Activated CD4-positive, alpha-beta T cell treated with anti-CD3 and anti-CD28 coated beads, Interleukin-2, amount 50 U/mL, for 4 hours (primary cell): ENCODE data around the gene TIMM9.
"Not testable (repeated sequence)": the region's sequence is repeated elsewhere in the genome, so short reads cannot be mapped to it uniquely, and the experiment has no call there.

ENCODE experiments used
- DNase-seq, 2 experiments: peaks; one replicate each; pipeline ENCODE4 v3.0.0-alpha.2; 2020

TIMM9 gene, protein sequence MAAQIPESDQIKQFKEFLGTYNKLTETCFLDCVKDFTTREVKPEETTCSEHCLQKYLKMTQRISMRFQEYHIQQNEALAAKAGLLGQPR

DNA sequence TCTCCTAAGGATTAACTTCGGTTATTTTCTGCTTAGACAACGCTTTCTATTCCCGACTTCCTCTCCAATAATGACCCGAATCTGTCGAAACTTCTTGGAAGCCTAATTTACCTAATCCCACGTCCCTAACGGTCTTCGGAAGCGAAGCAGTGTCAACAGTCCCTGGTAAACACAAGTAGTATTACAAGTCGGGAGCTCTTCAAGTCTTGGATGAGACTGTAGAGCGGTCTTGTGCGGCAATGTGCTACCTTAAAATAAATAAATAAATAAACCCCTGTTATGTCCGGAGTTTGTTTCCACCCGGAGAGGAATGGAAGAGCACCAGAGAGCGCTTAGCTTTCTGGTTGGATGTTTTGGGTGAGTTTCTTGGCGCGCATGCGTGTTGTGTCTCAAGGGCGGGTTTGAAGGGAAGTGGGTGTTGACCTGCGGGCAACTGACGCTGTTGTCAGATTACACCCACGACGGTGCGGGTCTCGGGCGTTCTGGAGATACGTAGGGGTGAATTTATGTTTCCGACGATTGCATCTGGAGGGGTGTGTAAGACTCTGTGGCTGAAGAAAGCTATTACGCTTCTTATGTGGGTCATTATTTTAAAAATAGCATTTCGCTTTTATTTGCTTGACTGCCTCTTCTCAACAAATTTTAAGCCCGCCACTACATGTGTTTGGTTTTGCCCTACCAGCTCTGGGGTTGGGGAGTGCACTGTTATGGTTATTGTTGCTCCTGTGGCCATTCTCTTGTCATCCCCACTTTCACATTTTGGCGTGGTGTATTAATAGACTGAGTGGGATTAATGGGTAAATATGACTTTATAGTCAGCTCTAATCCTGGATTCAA is at the start of gene TIMM9, which contains the start of gene KIAA0586:
TIMM9 (minus strand) TSS at position 251 of the 837 bp plus-strand sequence. CDS start 15,586 bp downstream, outside the sequence.
KIAA0586 (plus strand) TSS at position 439 of the 837 bp plus-strand sequence. CDS start 546 bp downstream, outside the sequence.
- DNase-seq = peak; percentile 96

DNA sequence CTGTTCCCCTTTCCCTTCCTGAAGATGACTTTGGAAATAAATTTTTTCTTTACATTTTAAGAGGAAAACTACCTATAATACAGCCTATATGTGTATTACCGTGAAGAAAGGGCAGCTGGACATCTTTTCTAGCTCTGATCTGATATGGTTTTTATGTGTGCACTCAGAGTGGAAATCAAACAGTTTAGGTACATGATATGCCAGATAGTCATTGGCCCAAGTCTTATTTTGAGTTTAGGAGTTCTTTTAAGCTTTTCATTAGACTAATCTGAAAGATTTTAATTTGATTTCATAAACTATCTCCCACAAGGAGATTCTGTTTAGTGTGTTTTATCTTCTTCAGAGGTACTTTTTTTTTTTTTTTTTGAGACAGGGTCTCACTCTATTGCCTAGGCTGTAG is 49.0 kb upstream of the TIMM9 start:
- no peak for DNase-seq

DNA sequence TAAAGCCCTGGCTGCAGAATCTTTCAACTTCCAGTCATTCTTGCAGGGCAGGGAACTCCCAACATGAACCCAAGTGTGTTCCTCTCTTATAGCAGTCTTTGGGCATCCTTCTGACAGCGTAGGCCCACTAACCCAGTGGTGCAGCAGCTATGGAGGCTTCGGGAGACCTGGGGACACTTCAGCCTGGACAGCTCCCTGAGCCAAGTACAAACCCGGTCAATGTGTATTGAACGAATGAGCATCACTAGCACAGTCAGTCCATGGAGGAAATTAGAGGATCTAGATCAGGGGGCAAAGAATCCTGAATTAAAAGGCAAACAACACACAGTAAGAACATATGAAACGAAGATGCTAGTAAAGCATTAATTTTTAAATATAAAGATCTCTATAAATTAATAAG is 42.0 kb upstream of the TIMM9 start:
- DNase-seq = no peak

DNA sequence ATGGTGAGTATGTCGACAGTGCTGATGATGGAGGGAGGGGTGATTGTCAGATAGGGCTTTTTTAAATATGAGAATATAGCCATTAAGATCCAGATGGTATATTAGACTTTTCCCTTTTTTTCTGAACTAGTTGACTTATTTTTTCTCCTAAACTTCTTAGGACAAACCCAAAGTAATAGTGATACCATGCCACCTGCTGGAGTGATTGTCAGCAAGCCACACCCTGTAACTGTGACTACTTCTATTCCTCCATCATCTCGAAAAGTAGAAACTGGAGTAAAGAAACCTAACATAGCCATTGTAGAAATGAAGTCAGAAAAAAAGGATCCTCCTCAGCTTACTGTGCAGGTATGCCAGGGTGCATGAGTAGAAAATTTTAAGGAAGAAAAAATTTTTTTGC is 40.2 kb upstream of the TIMM9 start:
- no peak for DNase-seq

DNA sequence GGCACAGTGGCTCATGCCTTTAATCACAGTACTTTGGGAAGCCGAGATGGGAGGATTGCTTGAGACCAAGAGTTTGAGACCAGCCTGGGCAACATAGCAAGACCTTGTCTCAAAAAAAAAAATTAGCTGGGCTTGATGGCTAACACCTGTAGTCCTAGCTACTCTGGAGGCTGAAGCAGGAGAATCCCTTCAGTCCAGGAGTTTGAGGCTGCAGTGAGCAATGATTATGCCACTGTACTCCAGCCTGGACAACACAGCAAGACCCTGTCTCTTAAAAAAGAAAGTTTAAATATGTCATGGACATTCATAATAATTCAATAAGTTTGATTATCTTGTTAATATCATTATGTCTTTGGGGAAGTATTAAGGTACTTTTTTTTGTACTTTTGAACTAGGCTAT is 39.1 kb upstream of the TIMM9 start:
- no peak for DNase-seq

DNA sequence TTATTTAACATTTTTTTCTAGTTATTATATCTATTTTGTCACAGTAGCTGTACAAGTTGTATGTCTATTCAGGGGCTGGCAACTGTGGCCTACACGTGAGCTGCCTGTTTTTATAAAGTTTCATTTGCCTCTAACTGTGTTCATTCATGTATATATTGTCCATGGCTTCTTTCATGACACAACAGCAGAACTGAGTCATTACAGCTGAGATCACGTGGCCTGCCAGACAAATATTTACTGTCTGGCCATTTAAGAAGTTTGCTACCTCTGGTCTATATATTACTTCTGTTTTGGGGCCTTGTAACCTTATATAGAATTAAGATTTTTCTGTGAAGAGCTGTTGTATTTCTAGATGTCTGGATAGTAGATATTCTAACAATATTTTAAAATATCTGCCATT is 38.1 kb upstream of the TIMM9 start:
- DNase-seq = no peak

DNA sequence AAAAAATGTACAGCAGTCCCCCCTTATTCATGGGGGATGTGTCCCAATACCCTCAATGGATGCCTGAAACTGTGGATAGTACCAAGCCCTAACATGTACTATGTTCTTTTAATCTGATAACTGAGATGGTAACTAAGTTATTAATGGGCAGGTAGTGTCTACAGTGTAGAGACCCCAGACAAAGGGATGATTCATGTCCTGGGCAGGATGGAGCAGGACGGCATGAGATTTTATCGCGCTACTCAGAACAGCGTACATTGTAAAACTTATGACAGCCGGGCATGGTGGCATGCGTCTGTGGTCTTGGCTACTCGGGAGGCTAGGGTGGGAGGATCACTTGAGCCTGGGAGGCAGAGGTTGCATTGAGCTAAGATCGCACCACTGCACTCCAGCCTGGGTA is 37.3 kb upstream of the TIMM9 start:
- DNase-seq = no peak

DNA sequence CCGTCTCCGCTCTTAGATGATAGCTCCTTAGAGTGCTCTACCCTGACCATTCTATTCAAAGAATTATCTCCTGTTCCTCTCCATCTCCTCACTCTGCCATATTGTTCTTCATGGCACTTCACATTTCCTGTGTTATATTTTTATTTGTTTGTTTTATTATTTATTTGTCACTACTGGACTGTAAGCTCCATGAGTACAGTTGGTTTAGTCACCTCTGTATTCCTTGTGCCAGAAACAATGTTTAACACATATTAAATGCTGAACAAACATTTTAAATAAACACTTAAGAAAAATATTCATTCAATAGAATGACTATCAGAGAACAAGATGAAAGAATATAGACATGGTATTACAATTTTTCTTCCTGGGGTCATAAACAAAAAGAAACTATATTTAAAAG is 35.8 kb upstream of the TIMM9 start:
- DNase-seq = no peak

DNA sequence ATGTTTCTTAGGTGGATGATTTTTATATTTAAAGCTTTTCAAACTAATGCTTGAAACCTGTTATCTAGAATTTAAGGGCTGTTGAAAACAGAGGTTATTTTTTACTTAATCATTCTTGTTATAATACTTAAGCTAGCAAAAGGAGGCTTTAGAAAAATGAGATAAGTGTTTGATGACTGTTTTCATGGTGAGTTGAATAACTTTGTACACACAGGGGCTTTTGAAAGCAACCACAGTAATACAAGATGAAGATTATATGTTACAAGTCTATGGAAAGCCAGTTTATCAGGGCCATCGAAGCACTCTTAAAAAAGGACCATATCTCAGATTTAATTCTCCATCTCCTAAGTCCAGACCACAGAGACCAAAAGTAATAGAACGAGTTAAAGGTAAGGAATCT is 33.4 kb upstream of the TIMM9 start:
- no peak for DNase-seq

DNA sequence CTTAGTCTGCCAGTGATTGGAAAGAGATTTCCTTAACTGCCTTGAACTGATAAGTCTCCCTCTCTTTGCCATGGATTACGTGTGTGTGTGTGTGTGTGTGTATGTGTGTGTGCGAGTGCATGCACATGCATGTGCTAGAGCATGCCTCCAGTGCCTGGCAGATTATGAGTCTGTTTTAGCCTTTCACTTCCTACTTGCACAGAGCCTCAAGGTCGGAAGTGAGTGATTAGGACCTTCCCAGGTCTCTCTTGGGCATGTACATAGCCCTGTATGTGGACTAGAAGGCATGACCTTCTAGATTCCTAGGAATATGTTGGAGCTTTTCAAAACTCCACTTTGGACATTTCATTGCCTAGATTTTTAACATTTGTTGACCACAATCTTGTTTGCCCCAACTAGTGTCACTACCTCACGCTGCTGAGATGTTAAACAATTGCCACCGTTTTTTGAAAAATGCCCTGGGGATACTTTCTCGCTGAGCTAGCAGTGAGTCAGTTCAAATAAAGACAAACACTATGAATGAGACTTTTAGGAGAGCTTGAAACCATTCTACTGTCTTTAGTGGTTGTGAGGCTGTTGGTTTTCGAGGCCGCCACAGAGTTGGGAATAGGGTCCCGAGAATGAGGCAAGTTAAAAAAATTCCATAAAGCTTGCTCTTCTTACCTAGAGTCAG is 28.4 kb upstream of the TIMM9 start:
- DNase-seq = no peak

DNA sequence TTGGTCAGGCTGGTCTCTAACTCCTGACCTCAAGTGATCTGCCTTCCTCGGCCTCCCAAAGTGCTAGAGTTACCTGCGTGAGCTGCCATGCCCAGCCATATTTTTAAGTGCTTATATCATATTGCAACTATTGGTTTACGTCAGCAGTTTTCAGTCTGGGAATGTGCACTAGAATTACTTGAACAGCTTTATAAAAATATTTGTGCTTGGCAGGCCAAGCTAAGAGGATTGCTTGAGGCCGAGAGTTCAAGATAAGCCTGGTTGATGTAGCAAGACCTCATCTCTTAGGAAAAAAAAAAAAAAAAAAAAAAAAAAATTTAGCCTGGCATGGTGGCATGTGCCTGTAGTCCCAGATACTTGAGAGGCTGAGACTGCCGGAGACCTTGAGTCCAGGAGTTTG is 17.3 kb upstream of the TIMM9 start:
- no peak for DNase-seq

DNA sequence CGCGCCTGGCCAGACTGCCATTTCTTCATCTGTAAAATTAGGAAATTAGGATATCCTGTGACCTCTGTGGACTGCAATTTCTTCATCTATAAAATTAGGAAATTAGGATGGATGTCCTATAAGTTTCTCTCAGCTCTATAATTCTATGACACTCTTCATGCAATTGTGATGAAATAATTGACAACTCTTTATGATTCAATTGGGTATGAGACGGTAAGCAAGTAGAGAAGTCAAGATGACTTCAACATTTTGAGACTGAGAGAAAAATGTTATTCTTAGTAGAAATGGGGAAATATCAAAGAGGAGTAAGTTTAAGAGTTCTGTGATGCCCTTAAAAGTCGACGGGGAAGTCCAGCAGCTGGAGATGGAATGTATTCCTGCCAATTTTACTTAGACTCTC is 12.1 kb upstream of the TIMM9 start:
- DNase-seq = no peak

DNA sequence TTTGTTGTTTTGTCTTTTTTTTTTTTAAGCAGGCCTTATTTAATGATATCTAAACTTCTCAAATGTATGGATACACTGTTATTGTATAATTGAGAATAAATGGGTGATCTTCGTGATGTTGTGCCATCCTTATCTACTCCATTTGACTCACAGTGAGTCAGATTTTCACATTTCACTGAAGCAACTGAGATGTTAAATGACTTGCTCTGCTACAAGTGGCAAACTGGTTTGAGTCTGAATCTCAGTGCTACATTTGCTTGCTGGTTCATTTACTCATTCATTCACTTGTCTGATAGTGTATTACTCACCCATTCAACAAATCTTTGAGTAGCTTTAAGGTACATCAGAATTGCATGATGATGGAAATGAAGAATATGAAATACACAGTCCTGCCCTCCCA is 2.8 kb upstream of the TIMM9 start:
- DNase-seq = no peak

DNA sequence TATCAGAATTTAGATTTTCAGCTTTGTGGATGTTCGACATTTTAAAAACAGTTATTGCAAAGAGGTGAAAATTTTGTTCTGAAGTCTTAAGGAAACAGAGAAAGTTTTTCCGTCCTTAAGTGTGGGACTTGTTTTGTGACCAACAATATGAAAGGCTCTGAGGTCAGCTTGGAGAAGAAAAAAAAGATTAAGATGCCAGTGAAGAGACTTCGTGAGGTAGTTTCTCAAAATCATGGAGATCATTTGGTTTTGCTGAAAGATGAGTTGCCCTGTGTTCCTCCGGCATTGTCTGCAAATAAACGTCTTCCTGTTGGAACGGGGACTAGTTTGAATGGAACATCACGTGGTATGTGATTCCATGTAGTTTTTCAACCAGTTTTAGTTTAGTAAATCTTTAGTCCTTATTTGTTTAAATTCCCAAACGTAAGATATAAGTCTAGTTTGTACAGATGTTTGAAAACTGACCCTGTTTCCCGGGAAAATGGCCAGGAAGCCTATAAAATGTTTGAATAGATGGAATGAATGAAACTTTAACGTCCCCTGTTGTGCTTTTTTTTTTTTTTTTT is 870 bp upstream of the TIMM9 start:
- no peak for DNase-seq

DNA sequence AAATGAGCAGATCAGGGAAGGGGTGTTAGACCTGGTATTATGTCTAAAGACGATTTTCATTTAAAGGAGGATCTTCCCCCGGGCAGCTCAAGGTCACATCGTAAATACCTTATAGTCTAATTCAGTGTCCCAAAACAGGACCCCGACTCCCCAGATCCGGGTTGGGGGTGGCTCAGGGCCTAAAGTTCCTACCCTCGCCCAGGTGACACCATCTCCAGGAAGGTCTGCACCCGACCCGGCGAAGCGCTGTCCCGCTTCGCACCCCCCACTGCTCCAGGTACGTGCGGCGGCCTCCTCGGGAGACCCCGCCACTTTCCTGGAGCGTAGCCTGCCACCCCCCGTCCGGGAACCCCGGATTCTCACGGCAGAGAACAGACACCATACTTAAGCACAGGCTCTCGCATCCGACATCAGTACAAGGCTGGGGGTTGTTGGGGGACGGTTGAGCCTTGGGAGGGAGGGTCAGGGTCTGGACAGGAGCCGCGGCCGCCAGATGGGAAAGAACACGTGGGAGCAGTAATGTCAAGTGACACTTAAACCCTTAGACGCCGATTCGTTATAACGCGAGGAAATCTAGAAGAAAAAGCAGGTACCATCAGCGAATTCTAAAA is 556 bp downstream of the TIMM9 start:
- peak; percentile 35 to 43 for DNase-seq

DNA sequence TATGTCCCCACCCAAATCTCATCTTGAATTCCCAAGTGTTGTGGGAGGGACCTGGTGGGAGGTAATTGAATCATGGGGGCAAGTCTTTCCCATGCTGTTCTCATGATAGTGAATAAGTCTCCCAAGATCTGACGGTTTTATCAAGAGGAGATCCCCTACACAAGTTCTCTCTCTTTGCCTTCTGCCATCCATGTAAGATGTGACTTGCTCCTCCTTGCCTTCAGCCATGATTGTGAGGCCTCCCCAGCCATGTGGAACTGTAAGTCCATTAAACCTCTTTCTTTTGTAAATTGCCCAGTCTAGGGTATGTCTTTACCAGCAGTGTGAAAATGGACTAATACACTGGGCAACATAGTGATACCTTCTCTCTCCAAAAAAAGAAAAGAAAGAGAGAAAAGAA is 10.4 kb downstream of the TIMM9 start:
- DNase-seq = not testable (repeated sequence)

DNA sequence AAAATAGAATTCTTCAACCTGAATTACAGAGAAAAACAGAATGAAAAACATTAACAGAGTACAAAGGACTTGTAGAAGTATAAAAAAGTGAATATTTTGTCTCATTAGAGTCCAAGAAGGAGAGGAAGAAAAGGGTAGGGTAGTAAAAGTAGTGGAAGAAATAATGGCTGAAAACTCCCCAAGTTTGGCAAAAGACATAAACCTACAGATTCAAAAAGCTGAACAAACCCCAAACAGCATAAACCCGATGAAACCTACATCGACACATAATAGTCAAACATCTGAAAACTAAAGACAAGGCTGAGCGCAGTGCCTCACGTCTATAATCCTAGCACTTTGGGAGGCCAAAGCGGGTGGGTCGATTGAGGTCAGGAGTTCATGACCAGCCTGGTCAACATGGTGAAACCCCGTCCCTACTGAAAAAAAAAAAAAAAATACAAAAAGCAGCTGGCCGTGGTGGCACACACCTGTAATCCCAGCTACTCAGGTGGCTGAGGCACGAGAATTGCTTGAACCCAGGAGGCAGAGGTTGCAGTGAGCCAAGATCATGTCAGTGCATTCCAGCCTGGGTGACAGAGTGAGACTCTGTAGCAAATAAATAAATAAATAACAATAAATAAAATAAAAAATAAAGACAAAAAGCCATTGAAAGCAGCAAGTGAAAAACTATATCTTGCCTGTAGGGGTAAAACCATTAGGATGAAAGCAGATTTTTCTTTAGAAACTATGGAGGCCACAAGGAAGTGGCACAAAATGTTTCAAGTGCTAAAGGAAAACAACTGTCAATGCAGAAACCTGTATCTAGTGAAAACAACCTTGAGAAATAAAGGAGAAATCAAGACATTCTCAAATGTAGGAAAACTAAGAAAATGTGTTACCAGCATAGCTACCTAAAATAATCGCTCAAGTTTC is 11.4 kb downstream of the TIMM9 start:
- DNase-seq = no peak

DNA sequence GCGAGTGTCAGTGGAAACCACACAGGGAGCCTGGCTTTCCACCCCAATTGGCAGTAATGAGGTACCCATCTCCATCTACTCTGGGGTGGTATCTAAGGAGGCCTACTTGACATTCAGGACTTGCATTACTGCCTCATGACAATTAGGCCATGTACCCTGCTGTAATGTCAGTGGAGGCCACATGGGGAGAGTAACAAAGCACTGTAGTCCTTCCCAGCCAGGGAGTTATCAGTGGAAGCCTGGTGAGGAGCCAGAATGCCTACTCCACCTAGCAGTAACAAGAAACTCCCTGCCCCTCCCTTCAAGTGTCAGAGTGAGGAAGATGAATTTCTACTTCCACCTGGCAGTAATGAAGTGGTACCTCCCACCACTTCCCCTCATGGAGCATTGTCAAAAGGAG is 12.5 kb downstream of the TIMM9 start:
- DNase-seq = no peak

DNA sequence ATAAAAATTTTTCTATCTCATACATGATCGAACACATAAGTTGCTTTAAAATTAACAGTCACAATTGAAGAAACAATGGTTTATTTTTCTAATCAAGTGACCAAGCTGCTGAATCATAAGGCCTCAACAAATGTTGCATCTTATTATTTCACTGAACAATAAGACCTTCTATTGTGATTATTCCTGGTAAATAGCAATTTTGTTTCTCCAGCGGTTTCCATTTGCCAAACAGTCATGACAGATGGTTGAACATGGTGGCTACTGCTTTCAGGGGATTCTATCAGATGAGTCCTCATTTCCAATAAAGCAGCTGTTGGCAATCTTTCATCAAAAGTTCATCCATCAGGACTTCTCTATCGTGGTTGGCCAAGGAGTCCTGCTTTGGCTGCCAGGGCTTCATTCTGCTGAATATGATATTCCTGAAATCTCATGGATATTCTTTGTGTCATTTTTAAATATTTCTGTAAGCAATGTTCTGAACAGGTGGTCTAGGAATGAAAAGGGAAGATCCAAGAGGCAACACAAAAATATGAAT is 18.6 kb downstream of the TIMM9 start:
- DNase-seq = no peak

DNA sequence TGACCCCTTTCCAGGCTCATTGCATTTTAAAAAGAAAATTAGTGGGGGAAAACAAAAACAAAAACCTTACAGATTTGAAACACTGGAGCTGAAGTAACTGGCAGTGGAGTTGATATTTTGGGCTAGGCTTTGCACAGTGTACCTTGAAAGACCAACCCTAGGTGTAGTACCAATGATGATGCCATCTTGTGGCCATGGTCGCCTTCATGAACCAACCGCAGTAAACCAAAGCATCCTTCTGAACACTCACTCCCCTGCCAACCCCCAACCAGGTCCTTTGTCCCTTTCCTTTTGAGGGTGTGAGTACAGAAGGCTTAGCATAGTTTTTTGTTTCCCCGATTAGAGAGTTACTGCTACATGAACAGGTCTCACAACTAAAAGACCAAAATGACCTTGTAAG is 25.7 kb downstream of the TIMM9 start:
- no peak for DNase-seq

DNA sequence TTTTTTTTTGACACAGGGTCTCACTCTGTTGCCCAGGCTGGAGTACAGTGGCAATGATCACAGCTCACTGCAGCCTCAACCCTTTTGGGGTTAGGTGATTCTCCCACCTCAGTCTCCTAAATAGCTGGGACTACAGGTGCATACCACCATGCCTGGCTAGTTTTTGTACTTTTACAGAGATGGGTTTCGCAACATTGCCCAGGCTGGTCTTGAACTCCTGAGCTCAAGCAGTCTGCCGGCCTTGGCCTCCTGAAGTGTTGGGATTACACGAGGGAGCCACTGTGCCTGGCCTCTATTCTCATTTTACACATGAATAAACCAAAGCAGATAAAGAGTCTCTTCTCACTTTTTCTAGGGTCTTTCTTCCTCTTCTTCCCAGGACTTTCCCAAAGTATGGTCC is 28.4 kb downstream of the TIMM9 start:
- DNase-seq = no peak

DNA sequence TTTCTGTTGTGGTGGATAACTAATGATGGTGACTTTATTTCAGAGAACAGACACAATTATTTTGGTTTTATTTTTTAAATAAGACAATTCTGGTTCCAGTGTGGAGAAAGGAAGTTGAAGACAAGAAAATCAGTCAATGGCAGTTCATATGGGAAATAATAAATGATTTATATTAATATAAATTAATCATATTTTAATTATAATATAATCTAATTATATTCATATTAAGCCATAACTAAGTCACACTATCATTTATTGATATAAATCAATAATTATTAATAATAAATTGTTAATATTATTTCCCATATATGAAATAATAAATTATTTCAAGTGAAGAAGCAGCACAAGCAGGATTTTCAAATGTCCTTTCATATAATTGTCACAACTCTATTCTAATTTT is 28.8 kb downstream of the TIMM9 start:
- no peak for DNase-seq
